ENCODE results near the gene SMIM1.

DNA sequence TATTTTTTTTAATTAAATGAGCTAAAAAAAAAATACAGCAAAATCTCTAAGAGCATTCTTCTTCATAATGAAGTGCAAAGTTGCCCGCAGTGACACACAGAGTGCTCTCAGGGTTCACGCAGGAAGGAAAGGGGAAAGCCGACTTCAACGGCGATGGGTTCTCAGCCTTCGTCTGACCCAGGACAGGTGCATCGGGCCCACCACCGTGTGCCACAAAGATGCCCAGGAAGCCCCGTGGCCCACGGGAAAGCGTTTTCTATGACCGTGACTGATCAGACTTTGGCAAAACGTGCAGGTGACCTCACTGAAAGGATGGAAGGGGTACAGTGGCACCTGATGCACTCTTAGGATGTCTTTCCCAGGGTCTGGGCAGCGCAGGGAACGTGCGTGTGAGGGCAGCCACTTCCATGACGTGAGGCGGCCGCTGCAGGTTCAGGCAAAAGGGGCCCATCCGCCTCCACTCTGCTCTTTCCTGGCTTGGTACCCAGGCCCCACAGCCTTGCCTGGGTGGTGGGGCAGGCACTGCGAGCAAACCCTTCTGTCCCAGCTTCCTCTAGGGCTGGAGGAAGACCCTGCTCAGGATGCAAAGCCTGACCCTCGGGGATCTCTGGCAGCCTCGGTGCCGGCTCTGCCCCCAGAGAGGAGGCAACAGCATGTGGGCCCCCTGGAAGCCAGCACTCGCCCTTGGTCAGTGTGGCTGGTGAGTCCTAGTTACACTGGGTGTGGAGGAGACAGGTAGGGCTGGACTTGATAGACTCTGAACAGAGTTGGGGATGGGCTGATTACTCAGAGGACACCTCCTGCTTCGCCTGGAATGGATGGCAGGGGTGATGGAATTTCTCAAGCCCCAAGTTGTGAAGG lies 15.4 kb downstream of the SMIM1 start:
- TF ChIP-seq, protein P1, sequence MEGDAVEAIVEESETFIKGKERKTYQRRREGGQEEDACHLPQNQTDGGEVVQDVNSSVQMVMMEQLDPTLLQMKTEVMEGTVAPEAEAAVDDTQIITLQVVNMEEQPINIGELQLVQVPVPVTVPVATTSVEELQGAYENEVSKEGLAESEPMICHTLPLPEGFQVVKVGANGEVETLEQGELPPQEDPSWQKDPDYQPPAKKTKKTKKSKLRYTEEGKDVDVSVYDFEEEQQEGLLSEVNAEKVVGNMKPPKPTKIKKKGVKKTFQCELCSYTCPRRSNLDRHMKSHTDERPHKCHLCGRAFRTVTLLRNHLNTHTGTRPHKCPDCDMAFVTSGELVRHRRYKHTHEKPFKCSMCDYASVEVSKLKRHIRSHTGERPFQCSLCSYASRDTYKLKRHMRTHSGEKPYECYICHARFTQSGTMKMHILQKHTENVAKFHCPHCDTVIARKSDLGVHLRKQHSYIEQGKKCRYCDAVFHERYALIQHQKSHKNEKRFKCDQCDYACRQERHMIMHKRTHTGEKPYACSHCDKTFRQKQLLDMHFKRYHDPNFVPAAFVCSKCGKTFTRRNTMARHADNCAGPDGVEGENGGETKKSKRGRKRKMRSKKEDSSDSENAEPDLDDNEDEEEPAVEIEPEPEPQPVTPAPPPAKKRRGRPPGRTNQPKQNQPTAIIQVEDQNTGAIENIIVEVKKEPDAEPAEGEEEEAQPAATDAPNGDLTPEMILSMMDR (IDR thresholded peaks at IDR 0.05; ENCODE audit: low read depth, low read length, poor library complexity, severe bottlenecking) = no peak
- no peak for TF ChIP-seq EZH2phosphoT487 (IDR thresholded peaks at IDR 0.05; ENCODE audit: borderline replicate concordance, low read length)
